H1 (cell line): ENCODE data around the gene COL4A1. TPM values are rescaled to one million over a fixed set of nuclear protein-coding genes. Genes with fewer than 3 reads are reported as not detected.

Experiments used
- CTCF ChIA-PET: fragments of 300-600 bp; sonication (Branson Sonifier 250); formaldehyde crosslinking; loops from one replicate; lab custom pipeline; 2021; ENCODE audit not compliant: partially characterized antibody; lab: Charles Lee
- POLR2A ChIA-PET: fragments of 300-600 bp; sonication (Branson Sonifier 250); formaldehyde crosslinking; loops from one replicate; lab custom pipeline; 2021; ENCODE audit warnings: inconsistent platforms; ENCODE audit not compliant: partially characterized antibody; lab: Charles Lee
- DNase-seq, 2 experiments: peaks; one replicate each; pipeline versions ENCODE4 v3.0.0 to v3.0.0-alpha.2; 2010 to 2022; ENCODE audit warnings: low spot score in 2 of 2, low read depth in 1 of 2, mixed read lengths in 1 of 2
- FAIRE-seq: peaks from 2 replicates; lab custom pipeline; 2011; peaks lifted over from hg19 to GRCh38; lab: Jason Lieb, UNC
- H2AFZ ChIP-seq: 2 replicates; pipeline ENCODE4 v1.8.1; 2012; ENCODE audit warnings: low read length, inconsistent platforms
- H2AK5ac ChIP-seq: 2 replicates; pipeline ENCODE4 v1.6.1; 2013; ENCODE audit warnings: low read depth, low read length
- H2BK120ac ChIP-seq: replicated peaks from 2 replicates; pipeline ENCODE3; 2013; ENCODE audit warnings: low read depth, low read length, inconsistent platforms
- H2BK12ac ChIP-seq: 2 replicates; pipeline ENCODE4 v1.6.1; 2013; ENCODE audit warnings: low read depth, low read length
- H2BK15ac ChIP-seq: 2 replicates; pipeline ENCODE4 v1.6.1; 2013; ENCODE audit warnings: low read length
- H2BK20ac ChIP-seq: 2 replicates; pipeline ENCODE4 v1.6.1; 2013; ENCODE audit warnings: low read length
- H2BK5ac ChIP-seq: 2 replicates; pipeline ENCODE4 v1.6.1; 2013; ENCODE audit warnings: low read depth, low read length
- H3K14ac ChIP-seq: 2 replicates; pipeline ENCODE4 v1.6.1; 2013; ENCODE audit warnings: inconsistent platforms; ENCODE audit not compliant: insufficient read length
- H3K18ac ChIP-seq: 2 replicates; pipeline ENCODE4 v1.6.1; 2013; ENCODE audit warnings: low read length; ENCODE audit errors: extremely low read depth
- H3K23ac ChIP-seq: 2 replicates; pipeline ENCODE4 v1.6.1; 2013; ENCODE audit warnings: inconsistent platforms; ENCODE audit not compliant: insufficient read length
- H3K23me2 ChIP-seq: 2 replicates; pipeline ENCODE4 v1.6.1; 2013; ENCODE audit warnings: low read depth, low read length
- H3K27ac ChIP-seq: 2 replicates; pipeline ENCODE4 v1.6.1; 2011; ENCODE audit warnings: low read depth, low read length, inconsistent platforms
- H3K27me3 ChIP-seq, 4 experiments: replicated peaks in 1 of 4; 1 replicate in 1 of 4; 2 replicates in 3 of 4; pipeline versions ENCODE4 v1.6.1 to v1.8.1; 2011 to 2013; ENCODE audit warnings: low read length in 3 of 4, mild to moderate bottlenecking in 3 of 4, inconsistent platforms in 2 of 4, mixed read lengths in 2 of 4, moderate library complexity in 1 of 4; ENCODE audit not compliant: control insufficient read depth in 3 of 4, insufficient read depth in 3 of 4; ENCODE audit errors: extremely low read depth in 1 of 4
- H3K36me3 ChIP-seq, 4 experiments: 2 replicates each; pipeline versions ENCODE4 v1.6.1 to v1.8.1; 2011 to 2013; ENCODE audit warnings: mild to moderate bottlenecking in 4 of 4, low read length in 3 of 4, moderate library complexity in 2 of 4, control low read depth in 1 of 4, inconsistent platforms in 1 of 4; ENCODE audit not compliant: insufficient read depth in 4 of 4, control insufficient read depth in 2 of 4
- H3K4ac ChIP-seq: replicated peaks from 2 replicates; pipeline ENCODE3; 2013; ENCODE audit warnings: low read length, low read depth, mixed read lengths, inconsistent platforms; ENCODE audit not compliant: insufficient read length
- H3K4me1 ChIP-seq, 4 experiments: replicated peaks in 1 of 4; 1 replicate in 1 of 4; 2 replicates in 3 of 4; pipeline versions ENCODE4 v1.6.1 to v1.8.1; 2011 to 2013; ENCODE audit warnings: low read length in 3 of 4, inconsistent platforms in 2 of 4, mixed read lengths in 1 of 4; ENCODE audit not compliant: insufficient read depth in 4 of 4, control insufficient read depth in 3 of 4
- H3K4me2 ChIP-seq, 2 experiments: 2 replicates each; pipeline versions ENCODE4 v1.6.1 to v1.8.1; 2011 to 2013; ENCODE audit warnings: low read depth in 2 of 2, low read length in 2 of 2, control low read depth in 1 of 2, inconsistent platforms in 1 of 2, mild to moderate bottlenecking in 1 of 2; ENCODE audit not compliant: insufficient read depth in 1 of 2
- H3K4me3 ChIP-seq, 4 experiments: fragments of 200-600, 300-600 bp in 1 of 4; sonication (generic), shearing (Covaris generic), sonication (Bioruptor Twin) in 1 of 4; 2 replicates each; pipeline versions ENCODE4 v1.5.1 to v1.8.1; 2011 to 2016; ENCODE audit warnings: low read length in 4 of 4, low read depth in 3 of 4, control low read depth in 2 of 4, inconsistent platforms in 2 of 4, mild to moderate bottlenecking in 2 of 4, mixed read lengths in 1 of 4, moderate library complexity in 1 of 4; ENCODE audit not compliant: insufficient read depth in 2 of 4; ENCODE audit errors: extremely low read depth in 1 of 4
- H3K56ac ChIP-seq: replicated peaks from 2 replicates; pipeline ENCODE3; 2013; ENCODE audit warnings: low read depth, mild to moderate bottlenecking, mixed read lengths, low read length, inconsistent platforms; ENCODE audit not compliant: insufficient read length
- H3K79me1 ChIP-seq: 2 replicates; pipeline ENCODE4 v1.6.1; 2013; ENCODE audit warnings: low read depth, low read length, control low read depth
- H3K79me2 ChIP-seq, 2 experiments: 2 replicates each; pipeline versions ENCODE4 v1.6.1 to v1.8.1; 2012 to 2013; ENCODE audit warnings: low read length in 2 of 2, mild to moderate bottlenecking in 2 of 2, inconsistent platforms in 1 of 2; ENCODE audit not compliant: insufficient read depth in 2 of 2, control insufficient read depth in 1 of 2
- H3K9ac ChIP-seq, 4 experiments: replicated peaks in 1 of 4; 1 replicate in 1 of 4; 2 replicates in 3 of 4; pipeline versions ENCODE4 v1.6.1 to v1.8.1; 2011 to 2013; ENCODE audit warnings: low read depth in 3 of 4, low read length in 3 of 4, control low read depth in 2 of 4, mild to moderate bottlenecking in 2 of 4, moderate library complexity in 2 of 4, inconsistent platforms in 1 of 4; ENCODE audit errors: extremely low read depth in 1 of 4
- H3K9me3 ChIP-seq, 2 experiments: 2 replicates each; pipeline versions ENCODE4 v1.6.1 to v1.8.1; 2012 to 2013; ENCODE audit warnings: mild to moderate bottlenecking in 2 of 2, moderate library complexity in 2 of 2, control low read depth in 1 of 2, inconsistent platforms in 1 of 2, low read depth in 1 of 2, low read length in 1 of 2, mixed read lengths in 1 of 2; ENCODE audit not compliant: insufficient read depth in 2 of 2
- H4K20me1 ChIP-seq, 2 experiments: replicated peaks in 1 of 2; 2 replicates each; pipeline versions ENCODE3 to v1.8.1; 2011 to 2013; ENCODE audit warnings: inconsistent platforms in 2 of 2, low read length in 2 of 2, mild to moderate bottlenecking in 1 of 2; ENCODE audit not compliant: insufficient read depth in 2 of 2, control insufficient read depth in 1 of 2
- H4K5ac ChIP-seq: 2 replicates; pipeline ENCODE4 v1.6.1; 2013; ENCODE audit warnings: low read length, low read depth, mixed read lengths, inconsistent platforms; ENCODE audit not compliant: insufficient read length
- H4K8ac ChIP-seq: 2 replicates; pipeline ENCODE4 v1.8.0; 2013; ENCODE audit warnings: mild to moderate bottlenecking, moderate library complexity, low read length, inconsistent platforms; ENCODE audit not compliant: insufficient read depth; ENCODE audit errors: extremely low read depth
- H4K91ac ChIP-seq: replicated peaks from 2 replicates; pipeline ENCODE3; 2013; ENCODE audit warnings: low read length, mixed read lengths, inconsistent platforms; ENCODE audit not compliant: insufficient read length
- GABPA ChIP-seq: IDR thresholded peaks from 2 replicates; pipeline ENCODE4 v1.6.1; 2011; ENCODE audit warnings: mild to moderate bottlenecking, low read length, moderate library complexity, borderline replicate concordance; ENCODE audit not compliant: insufficient read depth
- KDM5A ChIP-seq: fragments of 200-600 bp; IDR thresholded peaks from 2 replicates; pipeline ENCODE4 v1.7.1; 2012; ENCODE audit warnings: mild to moderate bottlenecking, low read length, inconsistent platforms, mixed read lengths
- RAD21 ChIP-seq, 2 experiments: IDR thresholded peaks in 1 of 2; conservative IDR thresholded peaks in 1 of 2; 2 replicates each; pipeline ENCODE4 v1.6.1; 2011; ENCODE audit warnings: low read depth in 2 of 2, low read length in 2 of 2, improper control_type of control experiment in 1 of 2, inconsistent platforms in 1 of 2, mild to moderate bottlenecking in 1 of 2, moderate library complexity in 1 of 2
- whole genome bisulfite sequencing, 2 experiments: shearing (Covaris generic) in 1 of 2; methylation state at CpG; one replicate each; pipeline versions ENCODE4 v1.1.6 to v1.1.7; 2013 to 2015; ENCODE audit warnings: low lambda C conversion rate in 2 of 2, mixed read lengths in 2 of 2, inconsistent platforms in 1 of 2, low coverage in 1 of 2, missing lambda C conversion rate in 1 of 2; ENCODE audit not compliant: insufficient replicate concordance in 2 of 2, insufficient coverage in 1 of 2, insufficient read length in 1 of 2; ENCODE audit errors: extremely low coverage in 1 of 2, missing lambda C conversion rate in 1 of 2; 5-methylcytosine and 5-hydroxymethylcytosine counted together
- polyA plus RNA-seq, 7 experiments: library from polyadenylated mRNA; depleted of rRNA in 3 of 7; stranded (reverse) in 5 of 7; unstranded in 2 of 7; fragments of >200 nt in 5 of 7; fragments of 200-250 nt in 2 of 7; gene quantifications; 1 replicate in 5 of 7; 2 replicates in 1 of 7; 4 replicates in 1 of 7; pipeline versions ENCODE4 v1.2.1 to v1.2.3, GENCODE V29; 2011 to 2013; ENCODE audit warnings: missing spikeins in 2 of 7, mixed read lengths in 2 of 7
- total RNA-seq: library from RNA; stranded (reverse); fragmentation: NEBNext Ultra II Directional; extraction: Animal tissue kit (Norgen Biotek cat#: 25700); gene quantifications from 2 replicates; pipeline ENCODE4 v1.2.1, GENCODE V29; 2021

The COL4A1 gene
- total and polyA plus RNA-seq, 2 of the 8 experiments (the other 6 are each of a cell fraction or from before 2014, with no cell fraction given), result 30.7 to 82.0 TPM

- Histone ChIP-seq H4K8ac (no peak overlapping the region), H4K5ac (no peak overlapping the region), H3K79me2 (no peaks in the 10 kb centered on the region), H3K27ac (no peak overlapping the region), H3K14ac (no peak overlapping the region), H4K91ac (no peak overlapping the region), H3K18ac (no peak overlapping the region), H3K9ac (no peak overlapping the region), H3K4me3 (no peak overlapping the region), H2BK20ac (no peak overlapping the region), H2BK15ac (no peak overlapping the region), H3K79me1 (no peaks in the 10 kb centered on the region), H2BK120ac (no peak overlapping the region), H3K4ac (no peak overlapping the region), H3K23me2 (peaks cover 3% of the 10 kb centered on the region; the same call in 1 of the 2 replicates), H3K36me3 (no peaks in the 10 kb centered on the region), H3K56ac (no peak overlapping the region), H2BK5ac (no peak overlapping the region), H2BK12ac (no peak overlapping the region), H3K9me3 (no peaks in the 10 kb centered on the region), H2AFZ (no peak overlapping the region), H3K27me3 (no peaks in the 10 kb centered on the region), H3K23ac (no peak overlapping the region), H3K4me2 (no peak overlapping the region), H4K20me1 (peaks cover 0 to 5% of the 10 kb centered on the region in 2 experiments), H3K4me1 (peaks cover 2 to 13% (median 4%) of the 10 kb centered on the region in 4 experiments; a peak in 5 of 7 replicates), H2AK5ac (no peak overlapping the region)
- ChIA-PET POLR2A (no interaction called here), CTCF (interaction anchor here (0.6 to 2.6 kb wide), 10 partner anchors 8 to 351 kb away, joined by 3 to 12 read pairs (median 4); no protein-coding TSS in a partner anchor)
- 76% methylated on average over 7 of the region's 7 CpGs; no CpG with 5 or more reads in 1 of the 2 experiments for WGBS, 2 experiments
- FAIRE-seq (no peak), DNase-seq (no peak)
- TF ChIP-seq RAD21 (IDR thresholded peaks at IDR 0.05 in 1 of 2, conservative IDR thresholded peaks at IDR 0.05 in 1 of 2; ENCODE audit: low read depth in 2 of 2, low read length in 2 of 2) (no peak), KDM5A (no peak), GABPA (no peak)
Observed at GRCh38 chr13:110106726-110107125, 200.2 kb downstream of the COL4A1 start.
